GM21786 (cell line): Measurements from ENCODE around the gene ZMYND19.
"Not testable (repeated sequence)": the region's sequence is repeated elsewhere in the genome, so short reads cannot be mapped to it uniquely, and the experiment has no call there.

Experiments used
- ATAC-seq: cut with Tn5 transposase; IDR thresholded peaks from one replicate; pipeline ENCODE4 v1.9.1; 2021; ENCODE audit not compliant: unreplicated experiment

The ZMYND19 gene

DNA sequence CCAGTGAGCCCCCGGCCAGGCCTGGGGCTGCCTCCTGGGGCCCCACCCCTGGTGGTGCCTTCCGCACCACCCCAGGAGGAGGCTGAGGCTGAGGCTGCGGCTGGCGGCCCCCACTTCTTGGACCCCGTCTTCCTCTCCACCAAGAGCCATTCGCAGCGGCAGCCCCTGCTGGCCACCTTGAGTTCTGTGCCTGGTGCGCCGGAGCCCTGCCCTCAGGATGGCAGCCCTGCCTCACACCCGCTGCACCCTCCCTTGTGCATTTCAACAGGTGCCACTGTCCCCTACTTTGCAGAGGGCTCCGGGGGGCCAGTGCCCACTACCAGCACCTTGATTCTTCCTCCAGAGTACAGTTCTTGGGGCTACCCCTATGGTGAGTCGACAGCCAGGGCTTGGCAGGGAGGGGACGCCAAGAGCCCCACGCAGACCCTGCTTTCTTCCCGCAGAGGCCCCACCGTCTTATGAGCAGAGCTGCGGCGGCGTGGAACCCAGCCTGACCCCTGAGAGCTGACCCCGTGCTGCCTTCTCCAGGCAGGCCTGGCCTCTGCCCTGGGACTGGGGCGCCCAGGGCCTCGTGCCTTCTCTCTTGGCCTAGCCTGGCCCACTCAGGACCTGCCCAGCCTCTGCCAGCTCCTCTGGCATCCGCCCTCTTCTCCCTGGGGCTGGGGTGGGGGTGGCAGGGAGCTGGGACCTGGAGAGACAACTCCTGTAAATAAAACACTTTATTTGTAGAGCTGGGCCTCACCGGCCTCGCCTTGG lies 24.5 kb upstream of the ZMYND19 start:
- no peak for ATAC-seq

DNA sequence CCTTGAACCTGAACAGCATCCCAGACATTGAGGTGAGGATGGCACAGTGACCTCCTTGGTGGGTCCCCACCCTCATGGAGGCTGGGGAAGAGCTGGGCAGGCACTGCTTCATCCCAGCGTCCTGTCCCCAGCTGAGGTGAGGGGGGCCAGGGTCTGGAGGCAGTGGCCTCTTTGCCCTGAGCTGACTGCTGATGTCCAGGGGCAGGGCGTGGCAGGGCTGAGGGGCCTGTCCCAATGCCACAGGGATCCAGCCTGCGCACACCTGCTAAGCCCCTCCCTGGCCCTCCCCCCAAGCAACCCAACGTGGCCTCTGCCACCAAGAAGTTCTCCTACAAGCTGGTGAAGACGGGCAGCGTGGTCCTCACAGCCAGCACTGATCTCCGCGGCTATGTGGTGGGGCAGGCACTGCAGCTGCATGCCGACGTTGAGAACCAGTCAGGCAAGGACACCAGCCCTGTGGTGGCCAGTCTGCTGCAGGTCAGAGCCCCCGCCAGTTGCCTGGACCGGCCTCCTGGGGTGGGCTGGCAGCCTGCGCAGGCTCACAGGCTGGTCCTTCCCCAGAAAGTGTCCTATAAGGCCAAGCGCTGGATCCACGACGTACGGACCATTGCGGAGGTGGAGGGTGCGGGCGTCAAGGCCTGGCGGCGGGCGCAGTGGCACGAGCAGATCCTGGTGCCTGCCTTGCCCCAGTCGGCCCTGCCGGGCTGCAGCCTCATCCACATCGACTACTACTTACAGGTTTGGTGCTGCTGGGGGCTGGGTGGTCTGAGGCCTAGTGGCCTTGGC lies 23.6 kb upstream of the ZMYND19 start:
- no peak for ATAC-seq

DNA sequence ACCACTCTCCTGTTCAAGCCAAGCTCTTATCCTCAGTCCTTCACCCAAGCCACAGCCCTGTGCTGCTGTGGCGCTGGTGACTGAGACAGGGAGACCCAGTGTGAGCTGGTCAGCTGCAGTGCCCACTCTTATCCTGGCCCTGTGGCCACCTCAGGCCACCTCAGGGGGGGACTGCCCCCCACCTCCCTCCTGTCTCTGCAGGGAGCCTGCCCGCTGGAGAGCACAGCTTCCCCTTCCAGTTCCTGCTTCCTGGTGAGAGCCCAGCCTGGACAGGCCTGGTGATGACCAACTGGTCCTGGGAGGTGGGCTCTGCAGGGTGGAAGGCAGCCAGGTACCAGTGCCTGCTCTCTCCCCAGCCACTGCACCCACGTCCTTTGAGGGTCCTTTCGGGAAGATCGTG lies 22.9 kb upstream of the ZMYND19 start:
- no peak for ATAC-seq

DNA sequence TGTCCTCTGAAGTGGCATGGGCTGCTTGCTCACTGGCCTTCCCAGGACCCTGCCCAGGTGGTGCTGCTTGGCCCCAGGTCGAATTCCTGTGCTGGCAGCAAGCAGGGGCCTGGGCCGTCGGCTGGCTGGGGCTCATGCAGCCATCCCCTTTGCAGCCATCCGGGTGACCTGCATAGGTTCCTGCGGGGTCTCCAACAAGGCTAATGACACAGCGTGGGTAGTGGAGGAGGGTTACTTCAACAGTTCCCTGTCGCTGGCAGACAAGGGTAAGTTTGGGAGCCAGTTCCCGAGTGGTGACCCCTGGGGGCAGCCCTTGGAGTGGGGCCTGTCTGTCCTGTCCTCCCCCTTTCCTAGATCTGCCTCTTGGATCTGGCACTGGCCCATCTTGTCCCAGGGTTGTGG lies 22.4 kb upstream of the ZMYND19 start:
- ATAC-seq, result no peak

DNA sequence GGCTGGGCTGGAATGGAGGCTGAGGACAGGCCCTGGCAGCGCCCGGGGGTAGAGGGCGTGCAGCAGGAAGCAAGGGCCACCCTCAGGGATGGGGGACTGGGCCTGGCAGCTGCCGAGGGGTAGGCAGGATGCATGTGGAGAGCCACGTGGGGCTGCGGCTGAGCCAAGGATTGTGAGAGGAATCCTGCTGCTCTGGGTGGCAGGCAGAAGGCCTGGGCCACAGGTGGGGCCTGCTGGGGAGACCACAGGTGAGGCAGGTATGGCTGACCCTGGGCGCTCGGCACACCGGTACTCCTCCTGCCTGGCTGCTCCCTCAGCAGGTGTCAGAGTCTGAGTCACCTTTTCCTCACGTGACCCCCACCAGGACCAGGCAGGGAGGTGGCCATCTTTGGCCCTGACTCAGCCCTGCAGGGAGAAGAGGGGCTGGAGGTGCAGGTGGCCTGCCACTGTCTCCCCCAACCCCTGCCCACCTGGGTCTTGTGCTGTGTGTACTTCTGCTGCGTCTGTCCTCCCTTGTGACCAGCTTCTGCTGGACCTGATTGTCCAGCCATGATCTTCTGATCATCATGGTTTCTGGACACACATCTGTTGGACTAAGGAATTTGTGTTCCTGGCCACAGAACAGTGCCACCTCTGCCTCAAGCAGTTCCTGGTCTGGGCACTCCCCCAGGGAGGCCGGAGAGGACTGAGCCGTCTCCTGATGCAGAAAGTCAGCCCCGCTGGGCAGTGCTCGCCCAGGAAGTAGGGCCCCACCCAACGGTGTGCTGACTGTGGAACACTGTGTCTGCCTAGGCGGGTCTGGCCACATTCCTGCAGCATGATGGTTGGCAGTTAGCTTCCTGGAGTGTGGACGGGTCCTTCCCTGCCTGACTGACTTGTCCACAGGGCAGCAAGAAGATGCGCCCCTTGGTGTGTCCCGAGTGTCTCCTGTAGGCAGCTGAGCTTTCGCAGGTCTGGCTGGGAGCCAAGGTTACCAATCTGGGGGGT lies 21.6 kb upstream of the ZMYND19 start:
- no peak for ATAC-seq

DNA sequence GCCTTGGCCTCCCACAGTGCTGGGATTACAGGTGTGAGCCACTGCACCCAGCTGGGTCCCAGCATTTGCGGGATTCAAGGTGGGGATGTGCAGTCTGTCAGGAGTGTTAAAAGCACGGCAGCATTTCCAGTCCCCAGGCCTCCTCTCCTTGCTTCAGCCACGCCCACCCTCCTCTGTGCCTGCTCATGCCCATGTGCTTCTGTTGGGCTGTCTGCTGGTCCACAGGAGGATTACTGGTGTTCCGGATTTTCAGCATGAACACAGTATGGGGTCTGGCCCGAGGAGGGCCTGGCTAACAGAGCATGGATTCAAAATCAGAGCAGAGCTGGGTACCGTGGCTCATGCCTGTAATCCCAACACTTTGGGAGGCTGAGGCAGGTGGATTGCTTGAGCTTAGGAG lies 20.6 kb upstream of the ZMYND19 start:
- ATAC-seq, result no peak

DNA sequence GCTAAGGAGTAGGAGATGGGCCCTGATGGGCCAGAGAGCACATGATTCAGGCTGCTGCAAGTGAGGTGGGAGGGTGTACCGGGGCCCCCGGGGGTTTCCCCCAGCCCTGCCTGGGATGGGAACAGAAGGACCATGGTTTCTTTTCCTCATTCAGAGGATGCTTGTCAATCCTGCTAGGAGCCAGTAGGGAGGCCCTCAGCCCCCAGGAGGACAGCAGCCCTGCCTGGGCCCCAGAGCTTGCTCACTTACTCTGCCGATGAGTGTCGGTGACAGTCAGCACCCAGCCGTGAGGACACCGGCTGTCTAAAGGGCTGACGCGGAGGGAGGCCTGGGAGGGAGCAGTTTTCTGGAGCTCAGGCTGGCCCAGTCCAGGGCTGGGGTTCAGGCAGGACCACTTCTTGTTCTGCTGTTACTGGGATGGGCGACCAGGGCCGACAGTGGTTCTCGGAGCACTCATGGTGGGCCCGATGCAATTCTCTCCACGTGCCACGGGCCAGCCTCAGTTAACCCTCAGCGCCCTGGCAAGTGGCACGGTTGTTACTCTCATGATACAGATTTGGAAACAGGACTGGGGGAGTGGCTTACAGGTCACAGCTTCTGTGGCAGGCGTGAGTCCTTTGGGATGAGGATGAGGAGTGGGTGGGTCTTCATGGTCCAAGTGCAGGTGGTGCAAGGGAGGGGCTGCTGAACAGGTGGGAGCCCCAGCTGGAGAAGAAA lies 17.0 kb upstream of the ZMYND19 start:
- ATAC-seq, result no peak

DNA sequence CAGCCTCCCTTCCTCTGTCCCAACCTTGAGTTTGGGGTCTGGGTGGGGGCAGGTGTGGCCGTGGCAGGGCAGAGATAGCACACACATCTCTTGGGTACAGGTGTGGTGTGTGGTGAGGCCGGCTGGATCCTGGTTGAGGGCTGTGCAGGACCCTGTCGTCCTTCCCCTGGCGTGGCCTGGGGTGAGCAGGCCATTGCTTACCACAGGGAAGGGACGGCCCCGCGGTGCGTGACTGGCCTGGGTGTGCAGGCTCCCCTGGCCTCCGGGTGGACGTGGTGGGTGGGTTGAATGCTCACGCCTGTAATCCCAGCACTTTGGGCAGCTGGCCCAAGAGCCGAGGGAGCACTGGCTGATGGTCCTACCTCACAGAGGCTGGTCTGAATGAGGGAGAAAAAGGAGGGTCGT lies 16.4 kb upstream of the ZMYND19 start:
- no peak for ATAC-seq

DNA sequence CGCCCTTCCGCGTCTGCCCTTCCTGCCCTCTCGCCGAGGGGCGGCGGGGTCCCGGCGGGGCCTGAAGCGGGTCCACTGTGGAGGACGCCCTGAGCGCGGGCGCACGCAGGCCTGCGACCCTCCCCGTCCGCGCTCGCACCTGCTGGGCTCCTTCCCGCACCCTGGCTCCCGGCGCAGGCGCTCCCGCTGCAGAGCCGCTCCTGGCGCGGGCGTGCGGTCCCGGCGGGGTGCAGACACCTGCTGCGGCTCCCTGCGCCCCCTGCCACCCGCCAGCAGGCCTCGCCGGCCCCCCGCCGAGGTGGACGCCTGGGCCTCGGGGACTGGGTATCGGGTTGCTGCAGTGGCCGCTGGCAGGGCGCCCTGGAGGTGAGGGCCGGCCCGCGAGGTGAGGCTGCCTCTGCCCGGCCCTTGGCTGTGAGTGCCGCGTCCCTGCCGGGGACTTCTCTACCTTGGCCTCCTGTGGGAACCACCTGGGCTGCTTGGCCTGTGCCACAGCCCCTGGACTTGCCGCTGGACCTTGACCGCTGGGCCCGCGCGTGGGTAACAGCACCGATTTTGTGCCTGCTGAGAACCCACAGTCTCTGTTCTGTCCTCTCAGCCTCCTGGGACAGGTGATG lies 15.8 kb upstream of the ZMYND19 start:
- peak; percentile 11 for ATAC-seq

DNA sequence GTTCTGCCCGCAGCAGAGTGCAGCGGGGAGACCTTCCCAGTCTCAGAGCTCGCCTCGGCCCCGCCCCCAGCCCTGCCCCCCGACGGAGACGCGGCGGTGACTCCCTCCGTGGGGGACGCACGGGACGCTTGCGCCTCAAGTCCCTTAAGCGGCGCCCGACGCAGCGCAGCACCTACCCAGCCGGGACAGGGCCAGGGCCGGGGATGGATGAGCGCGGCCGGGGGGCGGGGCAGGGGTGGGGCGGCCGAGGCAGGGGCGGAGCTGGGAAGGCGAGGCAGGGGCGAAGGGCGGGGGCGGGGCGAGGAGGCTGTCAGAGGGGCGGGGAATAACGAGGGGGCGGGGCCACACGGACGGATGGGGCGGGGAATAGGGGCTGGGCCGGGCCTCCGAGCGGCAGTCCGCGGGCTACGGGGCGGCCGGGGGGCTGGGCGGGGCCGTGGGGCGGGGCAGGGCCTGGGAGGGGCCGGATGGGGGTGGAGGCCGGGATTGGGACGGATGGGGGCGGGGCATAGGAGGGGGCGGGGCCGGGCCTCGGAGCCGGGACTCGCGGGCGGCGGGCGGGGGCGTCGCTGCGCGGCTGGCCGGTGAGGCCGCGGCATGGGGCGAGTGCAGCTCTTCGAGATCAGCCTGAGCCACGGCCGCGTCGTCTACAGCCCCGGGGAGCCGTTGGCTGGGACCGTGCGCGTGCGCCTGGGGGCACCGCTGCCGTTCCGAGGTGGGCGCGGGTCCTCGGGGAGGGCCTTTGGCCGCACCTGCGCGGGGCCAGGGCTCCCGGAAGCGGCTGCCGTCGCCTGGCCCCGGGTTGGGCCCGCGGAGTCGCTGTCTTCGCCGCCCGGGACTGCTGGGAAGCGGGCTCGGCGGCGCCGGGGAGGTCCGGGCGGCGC lies 15.1 kb upstream of the ZMYND19 start, which contains the start of gene ARRDC1:
ARRDC1 (plus strand) TSS at position 566 of the 884 bp plus-strand sequence; CDS start at position 598, 32 bp downstream.
- peak; percentile 75 for ATAC-seq

DNA sequence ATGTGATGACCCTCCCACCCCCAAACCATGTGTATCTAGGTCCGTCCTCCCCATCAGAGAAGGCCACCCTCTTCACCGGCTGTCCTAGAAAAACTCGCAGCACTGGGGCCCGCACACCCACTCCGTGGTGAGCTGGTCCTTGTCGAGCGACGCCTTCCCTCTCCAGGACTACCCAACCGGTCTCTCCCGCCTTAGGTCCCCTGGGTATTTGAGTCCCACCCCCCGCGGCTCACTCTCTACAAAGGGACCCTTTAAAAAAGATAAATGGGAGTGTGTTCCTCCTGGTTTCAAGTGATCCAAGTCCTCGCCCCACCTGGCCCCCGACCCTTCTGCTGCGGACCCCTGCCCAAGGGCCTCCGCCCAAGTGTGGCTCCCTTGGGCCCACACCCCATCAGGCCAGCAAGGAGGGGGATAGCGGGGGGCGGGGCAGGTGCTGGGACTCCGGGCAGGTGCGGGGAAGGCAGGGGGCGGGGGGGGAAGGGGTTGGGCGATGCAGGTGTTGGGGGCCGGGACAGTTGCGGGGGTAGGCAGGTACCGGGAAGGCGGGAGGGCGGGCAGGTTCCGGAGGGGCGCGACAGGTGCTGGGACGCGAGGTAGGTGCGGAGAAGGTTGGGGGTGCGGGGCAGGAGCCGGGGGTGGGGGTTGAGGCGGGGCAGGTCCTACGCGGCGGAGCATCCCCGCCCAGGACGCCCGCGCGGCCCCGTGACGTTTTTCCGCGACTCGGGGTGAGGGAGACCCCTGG lies 14.2 kb upstream of the ZMYND19 start:
- no peak for ATAC-seq

DNA sequence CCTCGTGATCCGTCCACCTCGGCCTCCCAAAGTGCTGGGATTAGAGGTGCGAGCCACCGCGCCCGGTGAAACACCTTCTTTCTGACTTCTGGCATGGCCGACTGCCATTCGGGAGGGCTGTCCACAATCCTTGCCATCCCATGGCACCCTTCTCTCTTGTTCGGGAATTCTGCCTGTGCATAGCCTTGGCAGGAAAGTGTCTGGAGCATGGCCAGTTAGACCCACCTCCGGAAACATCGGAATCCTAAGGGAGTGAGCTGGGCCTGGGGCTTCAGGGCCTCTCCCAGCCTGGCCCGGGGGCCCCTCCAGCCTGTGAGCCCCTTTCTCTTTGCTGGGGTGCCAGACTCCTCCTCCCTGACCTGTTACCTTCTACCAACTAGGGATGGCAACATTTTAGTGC lies 13.6 kb upstream of the ZMYND19 start:
- no peak for ATAC-seq

DNA sequence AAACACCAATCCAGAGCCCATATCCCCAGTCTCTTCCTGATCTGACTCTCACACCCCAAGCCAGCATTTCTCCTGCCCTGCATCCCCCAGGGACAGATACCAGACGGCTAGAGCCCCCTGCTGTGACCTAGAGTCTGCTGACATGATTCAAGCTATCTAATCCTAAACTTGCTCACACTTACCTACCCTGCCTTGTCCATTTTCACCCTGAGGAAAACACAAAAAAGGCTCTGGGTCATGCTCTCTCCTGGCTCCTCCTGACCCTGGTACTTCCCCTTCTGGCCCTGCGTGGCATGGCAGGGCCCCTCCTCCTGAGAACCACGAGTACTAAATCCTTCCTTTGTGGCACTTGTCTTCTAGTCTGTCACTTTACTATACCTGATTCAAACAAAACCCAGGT lies 12.3 kb upstream of the ZMYND19 start:
- no peak for ATAC-seq

DNA sequence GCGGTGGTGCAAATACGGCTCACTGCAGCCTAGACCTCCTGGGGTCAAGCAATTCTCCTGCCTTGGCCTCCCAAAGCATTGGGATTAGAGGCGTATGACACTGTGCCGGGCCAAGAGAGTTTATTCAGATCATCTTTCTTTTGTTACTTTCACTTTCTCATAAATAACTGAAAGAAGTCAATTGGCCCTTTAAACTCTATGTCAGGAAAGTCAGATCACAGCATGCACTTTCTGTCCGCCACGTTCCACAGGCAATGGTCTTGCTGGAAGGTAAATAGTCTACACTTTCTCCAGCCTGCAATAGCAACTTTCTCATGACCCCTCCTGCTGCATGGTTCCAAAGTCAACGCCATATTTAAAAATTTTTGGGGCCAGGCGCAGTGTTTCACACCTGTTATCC lies 8.6 kb upstream of the ZMYND19 start:
- ATAC-seq, result no peak

DNA sequence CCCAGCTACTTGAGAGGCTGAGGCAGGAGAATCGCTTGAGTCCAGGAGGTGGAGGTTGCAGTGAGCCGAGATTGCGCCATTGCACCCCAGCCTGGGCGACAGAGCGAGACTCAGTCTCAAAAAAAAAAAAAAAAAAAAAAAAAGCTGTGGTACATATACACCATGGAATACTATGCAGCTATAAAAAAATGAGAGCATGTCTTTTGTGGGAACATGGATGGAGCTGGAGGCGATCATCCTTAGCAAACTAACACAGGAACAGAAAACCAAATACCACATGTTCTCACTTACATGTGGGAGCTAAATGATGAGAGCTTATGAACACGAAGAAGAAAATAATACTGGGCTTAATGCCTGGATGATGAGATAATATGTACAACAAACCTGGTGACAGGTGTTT lies 6.3 kb upstream of the ZMYND19 start:
- ATAC-seq, result not testable (repeated sequence)

DNA sequence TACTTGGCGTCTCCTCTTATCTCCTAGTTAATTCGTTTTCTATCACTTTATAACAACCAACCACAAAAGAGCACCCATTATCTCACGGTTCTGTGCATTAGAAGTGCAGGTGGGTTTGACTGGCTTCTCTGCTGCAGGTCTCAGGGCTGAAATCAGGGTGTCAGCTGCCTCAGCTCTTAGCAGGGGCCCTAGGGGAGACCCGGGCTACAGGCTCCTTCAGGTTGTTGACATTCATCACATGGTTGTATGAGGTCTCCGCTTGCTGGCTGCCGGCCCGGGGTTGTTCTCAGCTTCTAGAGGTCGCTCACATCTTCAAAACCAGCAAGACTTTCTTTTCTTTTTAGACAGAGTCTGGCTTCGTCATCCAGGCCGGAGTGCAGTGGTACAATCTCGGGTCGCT lies 2.9 kb upstream of the ZMYND19 start:
- no peak for ATAC-seq

DNA sequence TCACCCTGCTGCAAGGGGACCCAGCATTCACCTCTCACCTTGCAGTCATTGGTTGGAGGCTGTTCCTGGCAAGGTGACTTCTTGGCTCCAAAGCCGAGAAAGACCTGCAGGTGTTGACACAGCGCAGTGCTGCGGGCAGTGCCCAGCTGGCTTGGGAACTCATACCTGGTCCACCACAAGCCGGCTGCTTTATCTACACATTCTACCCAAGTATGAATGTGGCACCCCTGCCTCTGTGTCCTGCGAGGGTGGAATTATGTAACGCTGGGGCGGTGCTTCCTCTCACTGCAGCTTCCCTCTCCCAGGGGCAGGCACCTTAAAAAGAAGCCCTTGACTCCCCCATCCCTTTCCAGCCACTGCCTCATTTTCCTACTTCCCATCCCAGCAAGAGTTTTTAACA lies 2.5 kb upstream of the ZMYND19 start:
- ATAC-seq, result no peak

DNA sequence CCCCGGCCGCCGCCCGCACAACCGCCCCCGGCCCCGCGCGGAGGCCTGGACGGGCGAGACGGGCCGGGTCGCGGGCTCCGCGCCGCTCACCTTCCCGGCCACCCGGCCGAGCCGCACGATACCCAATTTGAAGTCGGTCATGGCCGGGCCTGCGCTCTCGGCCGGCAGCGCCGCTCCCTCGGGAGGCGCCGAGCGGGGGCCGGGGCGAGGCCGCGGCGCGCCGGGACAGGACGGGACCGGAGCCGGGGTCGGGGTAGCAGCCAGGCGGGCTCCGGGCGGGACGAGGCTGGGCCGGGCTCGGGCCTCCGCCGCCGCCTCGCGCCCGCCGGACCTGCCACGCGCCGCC lies 216 bp downstream of the ZMYND19 start:
- ATAC-seq, result peak; percentile 20
